Spinal cord (tissue), 10 donors: ENCODE measurements around the gene ABCC6. TPM values are rescaled to one million over a fixed set of nuclear protein-coding genes. Genes with fewer than 3 reads are reported as not detected.
"Not testable (repeated sequence)": the region's sequence is repeated elsewhere in the genome, so short reads cannot be mapped to it uniquely, and the experiment has no call there.

Experiments used
- DNase-seq, 6 donors: peaks; one replicate each; pipeline versions ENCODE4 v3.0.0 to v3.0.0-alpha.2; 2013 to 2015; ENCODE audit warnings: low spot score in 6 of 6, low read depth in 4 of 6
- H3K27ac ChIP-seq: one replicate; pipeline ENCODE4 v1.5.1; 2013; ENCODE audit warnings: low read depth, low read length, control low read depth
- H3K27me3 ChIP-seq: one replicate; pipeline ENCODE4 v1.6.1; 2013; ENCODE audit warnings: low read length; ENCODE audit not compliant: control insufficient read depth, insufficient read depth
- H3K36me3 ChIP-seq: one replicate; pipeline ENCODE4 v1.6.1; 2013; ENCODE audit warnings: low read length; ENCODE audit not compliant: control insufficient read depth, insufficient read depth
- H3K4me1 ChIP-seq: one replicate; pipeline ENCODE4 v1.6.1; 2013; ENCODE audit warnings: low read length; ENCODE audit not compliant: control insufficient read depth, insufficient read depth
- H3K4me3 ChIP-seq: one replicate; pipeline ENCODE4 v1.5.1; 2013; ENCODE audit warnings: low read depth, low read length, control low read depth
- H3K9me3 ChIP-seq: one replicate; pipeline ENCODE4 v1.6.1; 2013; ENCODE audit warnings: low read length; ENCODE audit not compliant: control insufficient read depth, insufficient read depth
- WGBS: methylation state at CpG from one replicate; pipeline ENCODE4 v1.1.5; 2013; ENCODE audit warnings: missing lambda C conversion rate; ENCODE audit not compliant: insufficient coverage; 5-methylcytosine and 5-hydroxymethylcytosine counted together
- polyA plus RNA-seq, 2 donors: library from polyadenylated mRNA; unstranded; fragments of 120-200 nt; gene quantifications; one replicate each; pipeline ENCODE4 v1.2.1, GENCODE V29; 2013; ENCODE audit not compliant: insufficient read length in 2 of 2
- total RNA-seq, 2 donors: library from RNA; depleted of rRNA in 1 of 2; stranded (reverse); fragments of 120-200 nt in 1 of 2; fragments of >200 nt in 1 of 2; gene quantifications; one replicate each; pipeline versions ENCODE4 v1.2.3 to v1.2.4, GENCODE V29; 2013 to 2014
- donor health status: healthy.

Gene ABCC6
- total and polyA plus RNA-seq, 4 donors = 0.69 to 3.4 (median 1.7) TPM

GRCh38 chr16:16232692-16233061 lies 9.4 kb upstream of the ABCC6 start:
- H3K27ac ChIP-seq, H3K4me1 ChIP-seq, H3K9me3 ChIP-seq, DNase-seq, H3K27me3 ChIP-seq, H3K4me3 ChIP-seq, H3K36me3 ChIP-seq: not testable (repeated sequence)
- no CpG with 5 or more reads among the region's 39 CpGs for WGBS

- H3K27ac ChIP-seq, H3K4me1 ChIP-seq, H3K36me3 ChIP-seq, H3K27me3 ChIP-seq, DNase-seq, H3K4me3 ChIP-seq, H3K9me3 ChIP-seq: not testable (repeated sequence)
- no CpG with 5 or more reads among the region's 24 CpGs for WGBS
These were observed 458 bp upstream of the ABCC6 start for GRCh38 chr16:16223662-16224241.

GRCh38 chr16:16221382-16221781 lies 1.9 kb downstream of the ABCC6 start:
- not testable (repeated sequence) for DNase-seq, H3K9me3 ChIP-seq, H3K27me3 ChIP-seq, H3K27ac ChIP-seq, H3K4me3 ChIP-seq, H3K36me3 ChIP-seq, H3K4me1 ChIP-seq
- no CpG with 5 or more reads among the region's 9 CpGs for WGBS

GRCh38 chr16:16220449-16220848 lies 2.8 kb downstream of the ABCC6 start:
- not testable (repeated sequence) for H3K27ac ChIP-seq, H3K4me3 ChIP-seq, H3K27me3 ChIP-seq, DNase-seq, H3K9me3 ChIP-seq, H3K4me1 ChIP-seq, H3K36me3 ChIP-seq
- WGBS = 87% methylated on average over 3 of the region's 9 CpGs

GRCh38 chr16:16218787-16219186 lies 4.5 kb downstream of the ABCC6 start:
- not testable (repeated sequence) for H3K27me3 ChIP-seq, H3K27ac ChIP-seq, DNase-seq, H3K4me3 ChIP-seq, H3K9me3 ChIP-seq, H3K4me1 ChIP-seq, H3K36me3 ChIP-seq
- no CpG with 5 or more reads among the region's 5 CpGs for WGBS

GRCh38 chr16:16218349-16218748 lies 4.9 kb downstream of the ABCC6 start:
- not testable (repeated sequence) for H3K27ac ChIP-seq, DNase-seq, H3K9me3 ChIP-seq, H3K4me3 ChIP-seq, H3K36me3 ChIP-seq, H3K27me3 ChIP-seq, H3K4me1 ChIP-seq
- WGBS = no CpG with 5 or more reads among the region's 5 CpGs

- not testable (repeated sequence) for H3K4me1 ChIP-seq, H3K9me3 ChIP-seq, DNase-seq, H3K27me3 ChIP-seq, H3K27ac ChIP-seq, H3K4me3 ChIP-seq, H3K36me3 ChIP-seq
- no CpG with 5 or more reads among the region's 4 CpGs for WGBS
These were observed 9.4 kb downstream of the ABCC6 start for GRCh38 chr16:16213863-16214293.

- not testable (repeated sequence) for DNase-seq, H3K4me3 ChIP-seq, H3K36me3 ChIP-seq, H3K4me1 ChIP-seq, H3K27me3 ChIP-seq, H3K27ac ChIP-seq, H3K9me3 ChIP-seq
- WGBS = no CpG with 5 or more reads among the region's 1 CpG
These were observed 11.9 kb downstream of the ABCC6 start for GRCh38 chr16:16211404-16211803.

- DNase-seq, H3K27me3 ChIP-seq, H3K27ac ChIP-seq, H3K9me3 ChIP-seq, H3K4me3 ChIP-seq, H3K36me3 ChIP-seq, H3K4me1 ChIP-seq: not testable (repeated sequence)
- WGBS = 92% methylated on average over 6 of the region's 12 CpGs
These were observed 14.8 kb downstream of the ABCC6 start for GRCh38 chr16:16208461-16208860.

GRCh38 chr16:16207787-16208334 lies 15.4 kb downstream of the ABCC6 start:
- not testable (repeated sequence) for H3K27ac ChIP-seq, H3K4me3 ChIP-seq, H3K27me3 ChIP-seq, H3K9me3 ChIP-seq, DNase-seq, H3K4me1 ChIP-seq, H3K36me3 ChIP-seq
- WGBS = 83% methylated on average over 3 of the region's 6 CpGs
